Colonic mucosa (tissue), 4 donors: ENCODE data around the gene CELSR1. TPM values are rescaled to one million over a fixed set of nuclear protein-coding genes. Genes with fewer than 3 reads are reported as not detected.
A peak's percentile ranks its signal among the peaks of the same experiment; 100 is the strongest.

Experiments used
- DNase-seq: peaks from one replicate; pipeline ENCODE4 v3.0.0-alpha.2; 2020
- H3K27ac ChIP-seq: fragments of 200-600 bp; one replicate; pipeline ENCODE4 v1.8.0; 2021
- H3K27me3 ChIP-seq: fragments of 200-600 bp; one replicate; pipeline ENCODE4 v1.8.0; 2021
- H3K36me3 ChIP-seq: fragments of 200-600 bp; one replicate; pipeline ENCODE4 v1.8.0; 2021
- H3K4me1 ChIP-seq: fragments of 200-600 bp; one replicate; pipeline ENCODE4 v1.8.0; 2021; ENCODE audit warnings: mild to moderate bottlenecking
- H3K4me3 ChIP-seq: fragments of 200-600 bp; one replicate; pipeline ENCODE4 v1.8.0; 2021
- H3K9ac ChIP-seq, 2 donors: one replicate each; pipeline ENCODE4 v1.7.0; 2013; ENCODE audit warnings: control low read depth in 2 of 2, low read depth in 2 of 2, low read length in 2 of 2
- H3K9me3 ChIP-seq: fragments of 200-600 bp; one replicate; pipeline ENCODE4 v1.8.0; 2021
- CTCF ChIP-seq: fragments of 200-600 bp; IDR thresholded peaks from one replicate; pipeline ENCODE4 v1.8.0; 2022; ENCODE audit warnings: antibody characterized with exemption, mild to moderate bottlenecking
- intact Hi-C: fragments of 100-400 bp; cut with DNase I; formaldehyde crosslinking; loops from one replicate; pipeline ENCODE4 v1.14.1; 2022
- total RNA-seq, 2 donors: library from RNA; stranded (reverse); fragmentation: NEBNext Ultra II Directional in 1 of 2; extraction: Animal tissue kit (Norgen Biotek cat#: 25700) in 1 of 2; gene quantifications; one replicate each; pipeline ENCODE4 v1.2.1, GENCODE V29; 2021
- donor health status: healthy.
- donor health status: DM: no; HTN: no; CAD: no.
- donor health status: DM: no; HTN: no; CAD: no.

The CELSR1 gene
- total RNA-seq, 2 donors from 2014 or later = 2.7 to 7.8 TPM

- Histone ChIP-seq H3K36me3 (no peaks in the 10 kb centered on the region), H3K9me3 (no peaks in the 10 kb centered on the region), H3K4me1 (peaks cover 18% of the 10 kb centered on the region), H3K27me3 (no peaks in the 10 kb centered on the region), H3K9ac (peak overlapping the region; percentile 19 to 60), H3K27ac (peak overlapping the region; percentile 84), H3K4me3 (no peak overlapping the region)
- intact Hi-C loops = no loop called here
- DNase-seq = peak; percentile 90
- TF ChIP-seq CTCF = no peak
Observed at GRCh38 chr22:46373921-46374662, 163.3 kb downstream of the CELSR1 start.

GRCh38 chr22:46373159-46373558, 164.3 kb downstream of the CELSR1 start:
- DNase-seq = peak; percentile 74
- Histone ChIP-seq H3K4me1 (peaks cover 13% of the 10 kb centered on the region), H3K27me3 (no peaks in the 10 kb centered on the region), H3K36me3 (no peaks in the 10 kb centered on the region), H3K27ac (no peak overlapping the region), H3K9me3 (no peaks in the 10 kb centered on the region), H3K9ac (no peak overlapping the region), H3K4me3 (no peak overlapping the region)
- intact Hi-C loops = no loop called here
- TF ChIP-seq CTCF = no peak

- no peak overlapping the region for H3K27ac ChIP-seq
- H3K9ac ChIP-seq = no peak overlapping the region
- TF ChIP-seq CTCF = no peak
- no peak overlapping the region for H3K4me3 ChIP-seq
- intact Hi-C loops = no loop called here
- H3K36me3 ChIP-seq = no peaks in the 10 kb centered on the region
- peaks cover 8% of the 10 kb centered on the region for H3K4me1 ChIP-seq
- H3K9me3 ChIP-seq = no peaks in the 10 kb centered on the region
- H3K27me3 ChIP-seq = no peaks in the 10 kb centered on the region
- no peak for DNase-seq
Observed at GRCh38 chr22:46372686-46373085, 164.7 kb downstream of the CELSR1 start.

GRCh38 chr22:46371623-46372226, 165.7 kb downstream of the CELSR1 start:
- Histone ChIP-seq H3K4me3 (no peak overlapping the region), H3K4me1 (peaks cover 7% of the 10 kb centered on the region), H3K9me3 (no peaks in the 10 kb centered on the region), H3K9ac (no peak overlapping the region), H3K27me3 (no peaks in the 10 kb centered on the region), H3K27ac (no peak overlapping the region), H3K36me3 (no peaks in the 10 kb centered on the region)
- no peak for DNase-seq
- TF ChIP-seq CTCF = no peak
- intact Hi-C loops = no loop called here

GRCh38 chr22:46370584-46371291, 166.7 kb downstream of the CELSR1 start:
- H3K9me3 ChIP-seq = no peaks in the 10 kb centered on the region
- H3K9ac ChIP-seq = peak overlapping the region in 1 of 2 donors; percentile 77
- H3K27me3 ChIP-seq = no peaks in the 10 kb centered on the region
- no peaks in the 10 kb centered on the region for H3K36me3 ChIP-seq
- no peak overlapping the region for H3K4me3 ChIP-seq
- peak overlapping the region; percentile 47 for H3K27ac ChIP-seq
- peak; percentile 54 for DNase-seq
- peaks cover 7% of the 10 kb centered on the region for H3K4me1 ChIP-seq
- intact Hi-C loops = no loop called here
- TF ChIP-seq CTCF = no peak
